Duodenal mucosa (tissue), 2 donors: Measurements from ENCODE around the gene CHCHD6.

Experiments
- H3K27ac ChIP-seq: one replicate; pipeline ENCODE4 v1.7.0; 2013; ENCODE audit warnings: low read depth, low read length
- H3K27me3 ChIP-seq, 2 donors: one replicate each; pipeline ENCODE4 v1.7.0; 2013; ENCODE audit warnings: low read length in 2 of 2, control low read depth in 1 of 2; ENCODE audit not compliant: insufficient read depth in 2 of 2, control insufficient read depth in 1 of 2
- H3K36me3 ChIP-seq, 2 donors: one replicate each; pipeline ENCODE4 v1.7.0; 2013; ENCODE audit warnings: low read length in 2 of 2, control low read depth in 1 of 2; ENCODE audit not compliant: insufficient read depth in 2 of 2, control insufficient read depth in 1 of 2
- H3K4me1 ChIP-seq, 2 donors: one replicate each; pipeline ENCODE4 v1.7.0; 2013; ENCODE audit warnings: low read length in 2 of 2, control low read depth in 1 of 2; ENCODE audit not compliant: insufficient read depth in 2 of 2, control insufficient read depth in 1 of 2
- H3K4me3 ChIP-seq, 2 donors: one replicate each; pipeline ENCODE4 v1.7.0; 2013; ENCODE audit warnings: low read length in 2 of 2, low read depth in 1 of 2
- H3K9ac ChIP-seq, 2 donors: one replicate each; pipeline ENCODE4 v1.7.0; 2013; ENCODE audit warnings: low read length in 2 of 2, low read depth in 1 of 2
- H3K9me3 ChIP-seq, 2 donors: one replicate each; pipeline ENCODE4 v1.7.0; 2013; ENCODE audit warnings: low read length in 2 of 2, control low read depth in 1 of 2; ENCODE audit not compliant: control insufficient read depth in 1 of 2

Gene CHCHD6

GRCh38 chr3:126720596-126720995 lies 16.6 kb downstream of the CHCHD6 start:
- no peaks in the 10 kb centered on the region for H3K9me3 ChIP-seq
- no peak overlapping the region for H3K9ac ChIP-seq
- no peaks in the 10 kb centered on the region for H3K36me3 ChIP-seq
- no peak overlapping the region for H3K4me3 ChIP-seq
- no peak overlapping the region for H3K27ac ChIP-seq
- no peaks in the 10 kb centered on the region for H3K27me3 ChIP-seq
- H3K4me1 ChIP-seq: no peaks in the 10 kb centered on the region

- Histone ChIP-seq H3K9me3 (no peaks in the 10 kb centered on the region), H3K27me3 (no peaks in the 10 kb centered on the region), H3K4me1 (no peaks in the 10 kb centered on the region), H3K4me3 (no peak overlapping the region), H3K36me3 (no peaks in the 10 kb centered on the region), H3K9ac (no peak overlapping the region), H3K27ac (no peak overlapping the region)
Observed at GRCh38 chr3:126721246-126721645, 17.2 kb downstream of the CHCHD6 start.

GRCh38 chr3:126723237-126723636 lies 19.2 kb downstream of the CHCHD6 start:
- Histone ChIP-seq H3K27me3 (no peaks in the 10 kb centered on the region), H3K27ac (no peak overlapping the region), H3K4me1 (no peaks in the 10 kb centered on the region), H3K9me3 (no peaks in the 10 kb centered on the region), H3K4me3 (no peak overlapping the region), H3K36me3 (no peaks in the 10 kb centered on the region), H3K9ac (no peak overlapping the region)

DNA sequence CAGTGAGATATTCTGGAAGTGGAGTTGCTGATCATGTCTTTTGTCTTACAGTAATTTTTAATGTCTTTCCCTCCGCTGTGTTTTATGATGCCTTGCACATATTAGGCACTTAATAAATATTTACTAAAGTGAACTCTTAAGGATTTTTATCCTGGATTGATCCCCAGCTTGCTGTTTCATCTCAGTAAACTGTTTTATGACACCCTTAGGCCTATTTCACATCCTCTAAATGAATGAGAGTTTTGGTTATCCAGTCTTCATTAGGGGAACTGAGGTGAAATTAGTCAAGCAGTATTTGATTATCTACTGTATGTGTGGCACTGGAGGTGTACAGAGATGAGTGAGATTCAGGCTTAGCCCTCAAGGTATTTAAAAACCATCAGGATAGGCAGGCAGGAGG lies 19.8 kb downstream of the CHCHD6 start:
- H3K9me3 ChIP-seq: no peaks in the 10 kb centered on the region
- no peak overlapping the region for H3K9ac ChIP-seq
- H3K4me1 ChIP-seq: no peaks in the 10 kb centered on the region
- H3K36me3 ChIP-seq: no peaks in the 10 kb centered on the region
- H3K27me3 ChIP-seq: no peaks in the 10 kb centered on the region
- H3K27ac ChIP-seq: no peak overlapping the region
- no peak overlapping the region for H3K4me3 ChIP-seq

GRCh38 chr3:126728680-126729079 lies 24.6 kb downstream of the CHCHD6 start:
- no peaks in the 10 kb centered on the region for H3K27me3 ChIP-seq
- no peak overlapping the region for H3K9ac ChIP-seq
- H3K4me3 ChIP-seq: no peak overlapping the region
- H3K36me3 ChIP-seq: peaks cover 0 to 4% of the 10 kb centered on the region in 2 donors
- H3K9me3 ChIP-seq: no peaks in the 10 kb centered on the region
- no peak overlapping the region for H3K27ac ChIP-seq
- no peaks in the 10 kb centered on the region for H3K4me1 ChIP-seq

GRCh38 chr3:126730376-126730775 lies 26.3 kb downstream of the CHCHD6 start:
- H3K9ac ChIP-seq: no peak overlapping the region
- peaks cover 0 to 4% of the 10 kb centered on the region in 2 donors for H3K36me3 ChIP-seq
- H3K4me3 ChIP-seq: no peak overlapping the region
- H3K4me1 ChIP-seq: no peaks in the 10 kb centered on the region
- no peak overlapping the region for H3K27ac ChIP-seq
- H3K27me3 ChIP-seq: no peaks in the 10 kb centered on the region
- no peaks in the 10 kb centered on the region for H3K9me3 ChIP-seq

- H3K4me1 ChIP-seq: no peaks in the 10 kb centered on the region
- no peaks in the 10 kb centered on the region for H3K9me3 ChIP-seq
- H3K9ac ChIP-seq: no peak overlapping the region
- H3K27ac ChIP-seq: no peak overlapping the region
- H3K36me3 ChIP-seq: peaks cover 0 to 4% of the 10 kb centered on the region in 2 donors
- no peak overlapping the region for H3K4me3 ChIP-seq
- H3K27me3 ChIP-seq: no peaks in the 10 kb centered on the region
Observed at GRCh38 chr3:126731044-126731443, 27.0 kb downstream of the CHCHD6 start.

DNA sequence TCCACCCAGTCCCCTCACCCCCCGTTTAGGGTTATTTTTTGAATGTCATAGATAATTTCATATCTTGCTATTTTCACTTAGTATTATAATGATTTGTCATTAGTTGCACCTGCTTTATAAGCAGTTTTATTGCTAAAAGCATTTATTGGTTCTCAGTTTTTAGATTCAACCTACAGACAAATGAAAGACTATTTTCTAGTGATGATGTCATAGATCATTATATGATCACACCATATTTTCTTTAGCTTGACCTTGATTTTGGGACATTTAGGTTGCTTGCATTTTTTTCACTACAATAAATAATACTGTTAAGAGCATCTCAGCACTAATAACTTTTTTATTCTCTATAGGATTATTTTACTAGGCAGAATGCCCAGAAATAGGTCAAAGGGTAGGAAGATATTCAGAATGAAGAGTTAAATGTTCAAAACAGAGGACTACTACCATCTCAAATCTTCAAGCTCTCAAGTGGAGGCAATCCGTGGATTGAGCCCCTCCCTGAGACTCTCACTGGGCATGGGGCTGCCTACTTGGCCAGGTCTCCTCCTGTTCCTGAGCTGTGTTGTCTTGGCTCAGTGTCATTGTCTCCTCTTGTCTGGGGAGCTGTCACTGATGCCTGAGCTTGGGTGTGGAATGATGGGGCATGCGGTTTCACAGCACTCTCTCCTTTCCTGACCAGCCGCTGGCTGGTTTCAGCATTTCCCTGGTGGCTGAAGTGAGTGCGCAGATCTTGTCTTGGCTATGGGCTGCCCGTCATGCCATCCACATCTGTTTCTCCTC lies 28.4 kb downstream of the CHCHD6 start:
- Histone ChIP-seq H3K27ac (no peak overlapping the region), H3K27me3 (no peaks in the 10 kb centered on the region), H3K4me3 (no peak overlapping the region), H3K9me3 (no peaks in the 10 kb centered on the region), H3K4me1 (no peaks in the 10 kb centered on the region), H3K36me3 (peaks cover 0 to 4% of the 10 kb centered on the region in 2 donors), H3K9ac (no peak overlapping the region)

GRCh38 chr3:126733061-126733430 lies 29.0 kb downstream of the CHCHD6 start:
- H3K36me3 ChIP-seq: peaks cover 0 to 4% of the 10 kb centered on the region in 2 donors
- H3K27me3 ChIP-seq: no peaks in the 10 kb centered on the region
- H3K27ac ChIP-seq: no peak overlapping the region
- H3K9me3 ChIP-seq: no peaks in the 10 kb centered on the region
- no peaks in the 10 kb centered on the region for H3K4me1 ChIP-seq
- no peak overlapping the region for H3K4me3 ChIP-seq
- no peak overlapping the region for H3K9ac ChIP-seq

- H3K27me3 ChIP-seq: no peaks in the 10 kb centered on the region
- H3K4me1 ChIP-seq: no peaks in the 10 kb centered on the region
- H3K9me3 ChIP-seq: no peaks in the 10 kb centered on the region
- no peak overlapping the region for H3K4me3 ChIP-seq
- H3K27ac ChIP-seq: no peak overlapping the region
- peaks cover 0 to 4% of the 10 kb centered on the region in 2 donors for H3K36me3 ChIP-seq
- no peak overlapping the region for H3K9ac ChIP-seq
Observed at GRCh38 chr3:126734106-126734723, 30.2 kb downstream of the CHCHD6 start.
